WTC11 (cell line): ENCODE measurements around the gene LGALS9B.
"Not testable (repeated sequence)": the region's sequence is repeated elsewhere in the genome, so short reads cannot be mapped to it uniquely, and the experiment has no call there.

Experiments used
- CTCF ChIP-seq: fragments of 200-600 bp; IDR thresholded peaks from 2 replicates; pipeline ENCODE4 v1.8.0; 2022; ENCODE audit warnings: antibody characterized with exemption
- ELF4 ChIP-seq: sonication (generic); formaldehyde crosslinking; IDR thresholded peaks from 2 replicates; pipeline ENCODE4 v1.8.1; 2022; ENCODE audit warnings: low read depth, mild to moderate bottlenecking, moderate library complexity, missing genetic modification reagents
- FOXJ3 ChIP-seq: sonication (generic); formaldehyde crosslinking; IDR thresholded peaks from 2 replicates; pipeline ENCODE4 v1.9.0; 2021; ENCODE audit warnings: missing genetic modification reagents, mild to moderate bottlenecking, borderline replicate concordance
- FOXP4 ChIP-seq: sonication (generic); formaldehyde crosslinking; IDR thresholded peaks from 2 replicates; pipeline ENCODE4 v1.8.0; 2022; ENCODE audit warnings: mild to moderate bottlenecking, missing genetic modification reagents
- GTF2I ChIP-seq: fragments of 250-450 bp; sonication (Bioruptor Pico); conservative IDR thresholded peaks from 2 replicates; pipeline ENCODE4 v1.4.0; 2021; ENCODE audit warnings: mild to moderate bottlenecking
- NFYB ChIP-seq: sonication (generic); formaldehyde crosslinking; conservative IDR thresholded peaks from 2 replicates; pipeline ENCODE4 v1.8.0; 2022; ENCODE audit warnings: low read depth, missing genetic modification reagents
- USF2 ChIP-seq: sonication (generic); formaldehyde crosslinking; IDR thresholded peaks from 2 replicates; pipeline ENCODE4 v1.8.1; 2023; ENCODE audit warnings: mild to moderate bottlenecking, missing genetic modification reagents, moderate library complexity

- not testable (repeated sequence) for TF ChIP-seq USF2 (CRISPR knock-in tag); ELF4 (CRISPR knock-in tag); CTCF; FOXP4 (CRISPR knock-in tag); FOXJ3 (CRISPR knock-in tag); GTF2I (CRISPR knock-in tag); NFYB (CRISPR knock-in tag)
These were observed 51.9 kb downstream of the LGALS9B start for GRCh38 chr17:20415479-20415878.
